ENCODE results near the gene FAM110A.
"Not testable (repeated sequence)": the region's sequence is repeated elsewhere in the genome, so short reads cannot be mapped to it uniquely, and the experiment has no call there.

Gene FAM110A

GRCh38 chr20:833450-834150 is at the start of gene FAM110A:
Gene FAM110A (plus strand): TSS chr20:833715. CDS start chr20:844805, 11,090 bp downstream.
- in situ Hi-C loops (cut with MboI; ENCODE audit: low sequenced_read_pairs), result no loop called here

- in situ Hi-C loops (cut with MboI; ENCODE audit: low sequenced_read_pairs), result no loop called here
Measured at GRCh38 chr20:787825-788224, 45.7 kb upstream of the FAM110A start.

GRCh38 chr20:791056-791455 is 42.5 kb upstream of the FAM110A start:
- in situ Hi-C loops (cut with MboI; ENCODE audit: low sequenced_read_pairs), result no loop called here

- in situ Hi-C loops (cut with MboI; ENCODE audit: low sequenced_read_pairs), result no loop called here
Measured at GRCh38 chr20:792248-792647, 41.3 kb upstream of the FAM110A start.

GRCh38 chr20:796921-797320 is 36.6 kb upstream of the FAM110A start:
- in situ Hi-C loops (cut with MboI; ENCODE audit: low sequenced_read_pairs), result no loop called here

GRCh38 chr20:798746-799145 is 34.8 kb upstream of the FAM110A start:
- in situ Hi-C loops (cut with MboI; ENCODE audit: low sequenced_read_pairs), result not testable (repeated sequence)

GRCh38 chr20:800026-800425 is 33.5 kb upstream of the FAM110A start:
- in situ Hi-C loops (cut with MboI; ENCODE audit: low sequenced_read_pairs), result not testable (repeated sequence)

GRCh38 chr20:801678-802077 is 31.8 kb upstream of the FAM110A start:
- in situ Hi-C loops (cut with MboI; ENCODE audit: low sequenced_read_pairs), result no loop called here

GRCh38 chr20:805713-806112 is 27.8 kb upstream of the FAM110A start:
- in situ Hi-C loops (cut with MboI; ENCODE audit: low sequenced_read_pairs), result no loop called here

- in situ Hi-C loops (cut with MboI; ENCODE audit: low sequenced_read_pairs), result not testable (repeated sequence)
Measured at GRCh38 chr20:811776-812434, 21.6 kb upstream of the FAM110A start.

- in situ Hi-C loops (cut with MboI; ENCODE audit: low sequenced_read_pairs), result not testable (repeated sequence)
Measured at GRCh38 chr20:812435-812814, 21.1 kb upstream of the FAM110A start.

GRCh38 chr20:813390-813789 is 20.1 kb upstream of the FAM110A start:
- in situ Hi-C loops (cut with MboI; ENCODE audit: low sequenced_read_pairs), result no loop called here

- in situ Hi-C loops (cut with MboI; ENCODE audit: low sequenced_read_pairs), result no loop called here
Measured at GRCh38 chr20:815226-815625, 18.3 kb upstream of the FAM110A start.

GRCh38 chr20:815914-816606 is 17.5 kb upstream of the FAM110A start:
- in situ Hi-C loops (cut with MboI; ENCODE audit: low sequenced_read_pairs), result no loop called here

GRCh38 chr20:818001-818664 is 15.4 kb upstream of the FAM110A start:
- in situ Hi-C loops (cut with MboI; ENCODE audit: low sequenced_read_pairs), result no loop called here

- in situ Hi-C loops (cut with MboI; ENCODE audit: low sequenced_read_pairs), result no loop called here
Measured at GRCh38 chr20:819680-820322, 13.7 kb upstream of the FAM110A start.

- in situ Hi-C loops (cut with MboI; ENCODE audit: low sequenced_read_pairs), result no loop called here
Measured at GRCh38 chr20:820323-820953, 13.1 kb upstream of the FAM110A start.

GRCh38 chr20:821046-821730 is 12.3 kb upstream of the FAM110A start:
- in situ Hi-C loops (cut with MboI; ENCODE audit: low sequenced_read_pairs), result no loop called here

GRCh38 chr20:821731-822065 is 11.8 kb upstream of the FAM110A start:
- in situ Hi-C loops (cut with MboI; ENCODE audit: low sequenced_read_pairs), result no loop called here

All from hTERT RPE-1 (cell line).